K562 (cell line): ENCODE measurements around the gene BID. TPM values are rescaled to one million over a fixed set of nuclear protein-coding genes. Genes with fewer than 3 reads are reported as not detected.

Experiments used
- ATAC-seq: fragments of 200-7000 bp; cut with Tn5 transposase; 3 replicates; pipeline ENCODE4 v1.9.1; 2020; ENCODE audit warnings: moderate library complexity
- BruUV-seq: library from RNA; stranded (reverse); fragments of 400-500 nt; replicated peaks from 2 replicates; lab custom pipeline; 2021; lab: Mats Ljungman, UMichigan
- CTCF ChIA-PET: fragments of 300-600 bp; formaldehyde crosslinking; extraction: SDS; loops from one replicate; lab custom pipeline; 2021; ENCODE audit warnings: low intra/inter-chr PET ratio; lab: Yijun Ruan, JAX
- POLR2A ChIA-PET: fragments of 300-600, 350-650 bp; sonication (Branson Sonifier 250); formaldehyde crosslinking; extraction: SDS; loops from one replicate; lab custom pipeline; 2021; ENCODE audit warnings: antibody characterized with exemption, inconsistent platforms; lab: Yijun Ruan, JAX
- DNase-seq, 4 experiments: peaks; one replicate each; pipeline versions ENCODE4 v3.0.0 to v3.0.0-alpha.2; 2011 to 2018; ENCODE audit warnings: low spot score in 3 of 4, mixed read lengths in 3 of 4; ENCODE audit errors: extremely low read depth in 1 of 4
- FAIRE-seq: peaks from 2 replicates; lab custom pipeline; 2011; peaks lifted over from hg19 to GRCh38; lab: Jason Lieb, UNC
- H2AFZ ChIP-seq: 2 replicates; pipeline ENCODE4 v1.6.0; 2011; ENCODE audit warnings: low read depth, low read length, control low read depth, inconsistent platforms
- H3K27ac ChIP-seq: fragments of 200-600 bp; 3 replicates; pipeline ENCODE4 v1.8.0; 2011; ENCODE audit warnings: low read depth, mild to moderate bottlenecking, control low read depth, inconsistent platforms, low read length, moderate library complexity, mixed read lengths; ENCODE audit errors: extremely low read depth
- H3K27me3 ChIP-seq, 2 experiments: fragments of 300-600 bp in 1 of 2; 2 replicates in 1 of 2; 3 replicates in 1 of 2; pipeline versions ENCODE4 v1.6.0 to v1.8.0; 2011; ENCODE audit warnings: inconsistent platforms in 2 of 2, low read length in 2 of 2, mild to moderate bottlenecking in 1 of 2, mixed read lengths in 1 of 2, moderate library complexity in 1 of 2; ENCODE audit not compliant: control insufficient read depth in 2 of 2, insufficient read depth in 2 of 2
- H3K36me3 ChIP-seq: fragments of 300-600 bp; 3 replicates; pipeline ENCODE4 v1.8.0; 2011; ENCODE audit warnings: mild to moderate bottlenecking, low read length, inconsistent platforms; ENCODE audit not compliant: control insufficient read depth, insufficient read depth
- H3K4me1 ChIP-seq, 2 experiments: fragments of 200-600 bp in 1 of 2; replicated peaks in 1 of 2; 2 replicates in 1 of 2; 3 replicates in 1 of 2; pipeline versions ENCODE4 v1.5.1 to v1.8.0; 2011; ENCODE audit warnings: inconsistent platforms in 2 of 2, low read length in 2 of 2, mild to moderate bottlenecking in 1 of 2, mixed read lengths in 1 of 2, moderate library complexity in 1 of 2; ENCODE audit not compliant: control insufficient read depth in 2 of 2, insufficient read depth in 2 of 2
- H3K4me2 ChIP-seq: 2 replicates; pipeline ENCODE4 v1.6.1; 2011; ENCODE audit warnings: low read length, control low read depth, inconsistent platforms, mixed read lengths; ENCODE audit not compliant: insufficient read depth
- H3K4me3 ChIP-seq: fragments of 200-600 bp; sonication (generic), shearing (Covaris generic); 2 replicates; pipeline ENCODE4 v1.5.1; 2016; ENCODE audit warnings: control low read depth, inconsistent platforms
- H3K79me2 ChIP-seq: fragments of 200-600 bp; 3 replicates; pipeline ENCODE4 v1.8.0; 2011; ENCODE audit warnings: low read length, inconsistent platforms; ENCODE audit not compliant: control insufficient read depth, insufficient read depth
- H3K9ac ChIP-seq, 2 experiments: 2 replicates each; pipeline versions ENCODE4 v1.6.0 to v1.6.1; 2011; ENCODE audit warnings: low read depth in 2 of 2, low read length in 2 of 2, control low read depth in 1 of 2, inconsistent platforms in 1 of 2, mild to moderate bottlenecking in 1 of 2, mixed read lengths in 1 of 2; ENCODE audit not compliant: insufficient read depth in 1 of 2
- H3K9me1 ChIP-seq: one replicate; pipeline ENCODE4 v1.6.0; 2011; ENCODE audit warnings: inconsistent platforms, mild to moderate bottlenecking, low read length, moderate library complexity; ENCODE audit not compliant: control insufficient read depth, insufficient read depth
- H3K9me3 ChIP-seq: replicated peaks from 2 replicates; pipeline ENCODE4 v1.5.1; 2011; ENCODE audit warnings: low read depth, low read length, inconsistent platforms; ENCODE audit not compliant: control insufficient read depth, insufficient read depth
- H4K20me1 ChIP-seq: replicated peaks from 2 replicates; pipeline ENCODE4 v1.6.1; 2011; ENCODE audit warnings: low read length, inconsistent platforms, mixed read lengths; ENCODE audit not compliant: control insufficient read depth, insufficient read depth
- BCL6 ChIP-seq: fragments of 250-450 bp; sonication (Bioruptor Pico); IDR thresholded peaks from 2 replicates; pipeline ENCODE4 v1.4.0; 2020
- EGR1 ChIP-seq: fragments of 450-650 bp; conservative IDR thresholded peaks from 2 replicates; pipeline ENCODE4 v1.6.1; 2017; ENCODE audit warnings: mild to moderate bottlenecking
- ELF4 ChIP-seq: fragments of 450-650 bp; formaldehyde crosslinking; IDR thresholded peaks from 2 replicates; pipeline ENCODE4 v1.4.0; 2022; ENCODE audit warnings: missing genetic modification characterization
- ETV6 ChIP-seq, 3 experiments: fragments of 150-350 bp in 1 of 3; sonication (generic) in 1 of 3; formaldehyde crosslinking in 1 of 3; IDR thresholded peaks; 2 replicates each; pipeline versions ENCODE4 v1.6.1 to v1.8.0; 2014 to 2022; ENCODE audit warnings: borderline replicate concordance in 2 of 3, low read depth in 2 of 3, antibody characterized with exemption in 1 of 3, low read length in 1 of 3, mild to moderate bottlenecking in 1 of 3, missing genetic modification reagents in 1 of 3
- FIP1L1 ChIP-seq: fragments of 200-400 bp; formaldehyde crosslinking; IDR thresholded peaks from 2 replicates; pipeline ENCODE4 v1.6.1; 2018; ENCODE audit warnings: mild to moderate bottlenecking, low read depth, low read length; ENCODE audit not compliant: poor library complexity, severe bottlenecking
- GABPB1 ChIP-seq: sonication (generic); formaldehyde crosslinking; IDR thresholded peaks from 2 replicates; pipeline ENCODE4 v1.8.0; 2022; ENCODE audit warnings: mild to moderate bottlenecking, missing genetic modification reagents
- HNRNPL ChIP-seq: fragments of 200-400 bp; formaldehyde crosslinking; IDR thresholded peaks from 2 replicates; pipeline ENCODE4 v1.6.1; 2017; ENCODE audit warnings: low read depth, mild to moderate bottlenecking, low read length
- KLF1 ChIP-seq: fragments of 450-650 bp; IDR thresholded peaks from 2 replicates; pipeline ENCODE4 v1.6.1; 2016; ENCODE audit warnings: missing genetic modification characterization, missing compliant biosample characterization
- NEUROD1 ChIP-seq: fragments of 150-350 bp; IDR thresholded peaks from 2 replicates; pipeline ENCODE4 v1.6.1; 2014; ENCODE audit warnings: borderline replicate concordance, low read length, low read depth; ENCODE audit not compliant: partially characterized antibody
- NR0B1 ChIP-seq: fragments of 450-650 bp; IDR thresholded peaks from one replicate; pipeline ENCODE4 v1.6.1; 2018; ENCODE audit warnings: mild to moderate bottlenecking, moderate library complexity; ENCODE audit not compliant: partially characterized antibody
- PHF21A ChIP-seq: fragments of 450-650 bp; IDR thresholded peaks from 2 replicates; pipeline ENCODE4 v1.6.1; 2017; ENCODE audit warnings: low read depth, borderline replicate concordance
- RAD21 ChIP-seq, 2 experiments: fragments of 250-450 bp in 1 of 2; fragments of 450-650 bp in 1 of 2; sonication (Bioruptor Pico) in 1 of 2; formaldehyde crosslinking in 1 of 2; IDR thresholded peaks in 1 of 2; conservative IDR thresholded peaks in 1 of 2; 2 replicates each; pipeline versions ENCODE4 v1.4.0 to v1.8.0; 2020 to 2022; ENCODE audit warnings: mild to moderate bottlenecking in 2 of 2, moderate library complexity in 1 of 2
- TCF3 ChIP-seq: sonication (generic); formaldehyde crosslinking; IDR thresholded peaks from 2 replicates; pipeline ENCODE4 v1.4.0; 2020; ENCODE audit warnings: mild to moderate bottlenecking, missing genetic modification reagents
- TCF7 ChIP-seq: sonication (generic); IDR thresholded peaks from 2 replicates; pipeline ENCODE4 v1.6.1; 2016; ENCODE audit warnings: antibody characterized with exemption, borderline replicate concordance
- ZNF561 ChIP-seq: fragments of 450-650 bp; formaldehyde crosslinking; conservative IDR thresholded peaks from 2 replicates; pipeline ENCODE4 v1.4.0; 2020; ENCODE audit warnings: mild to moderate bottlenecking, moderate library complexity
- ZNF699 ChIP-seq: fragments of 250-450 bp; sonication (Bioruptor Pico); IDR thresholded peaks from 2 replicates; pipeline ENCODE4 v1.8.0; 2021; ENCODE audit warnings: mild to moderate bottlenecking, moderate library complexity; ENCODE audit not compliant: insufficient replicate concordance
- WGBS: fragments of 100-300 bp; shearing (Covaris generic); methylation state at CpG from one replicate; pipeline ENCODE4 v1.1.6; 2016; ENCODE audit warnings: low coverage, mixed read lengths; ENCODE audit not compliant: insufficient coverage; ENCODE audit errors: missing lambda C conversion rate; 5-methylcytosine and 5-hydroxymethylcytosine counted together
- in situ Hi-C: fragments of 300-500 bp; cut with MboI; formaldehyde crosslinking; loops from 4 replicates; pipeline ENCODE4 v1.15.0; 2018; ENCODE audit warnings: inconsistent platforms, mixed read lengths
- intact Hi-C: fragments of 100-400 bp; cut with micrococcal nuclease; formaldehyde crosslinking; loops from 2 replicates; pipeline ENCODE4 v1.14.2; 2022
- polyA plus RNA-seq, 8 experiments: library from polyadenylated mRNA; depleted of rRNA in 4 of 8; stranded (reverse) in 5 of 8; unstranded in 3 of 8; fragments of >200 nt; fragmentation: Nextera tagmentation in 2 of 8; fragmentation: Illumina TruSeq in 1 of 8; extraction: Ambion mirVana in 2 of 8; extraction: Trizol in 1 of 8; gene quantifications; 2 replicates each; pipeline versions ENCODE4 v1.2.1 to v1.2.3, GENCODE V29; 2011 to 2014; ENCODE audit warnings: inconsistent platforms in 1 of 8, missing spikeins in 1 of 8
- total RNA-seq, 7 experiments: library from RNA; depleted of rRNA in 6 of 7; stranded (reverse); fragments of >200 nt in 6 of 7; fragmentation: Illumina TruSeq in 2 of 7; extraction: Trizol in 2 of 7; gene quantifications; 2 replicates each; pipeline versions ENCODE4 v1.2.1 to v1.2.3, GENCODE V29; 2011 to 2021; ENCODE audit warnings: low replicate concordance in 1 of 7

Gene BID
- total and polyA plus RNA-seq, 9 of the 15 experiments (the other 6 are each of a cell fraction or from before 2014, with no cell fraction given) = 5.2 to 209 (median 63.7) TPM

GRCh38 chr22:17743661-17744411, 30.4 kb downstream of the BID start:
- BruUV-seq = no TSS peak
- ChIA-PET CTCF (interaction anchor here (3.0 kb wide), 1 partner anchor 42 kb away, joined by 23 read pairs; no protein-coding TSS in a partner anchor), POLR2A (interaction anchor here (0.6 to 1.8 kb wide), 7 partner anchors 8 to 88 kb away, joined by 3 to 6 read pairs (median 3); no protein-coding TSS in a partner anchor)
- no peak overlapping the region for H3K27ac ChIP-seq
- peaks cover 2% of the 10 kb centered on the region; the same call in 1 of the 3 replicates for H3K79me2 ChIP-seq
- H3K9me1 ChIP-seq = peaks cover 9% of the 10 kb centered on the region
- H3K36me3 ChIP-seq = peaks cover 29% of the 10 kb centered on the region; the same call in 2 of the 3 replicates
- H3K4me1 ChIP-seq = peaks cover 0 to 21% of the 10 kb centered on the region in 2 experiments; a peak in 2 of 5 replicates
- no peaks in the 10 kb centered on the region for H3K9me3 ChIP-seq
- ATAC-seq (no peak), DNase-seq (no peak), FAIRE-seq (no peak)
- H3K9ac ChIP-seq = no peak overlapping the region; a peak in 1 of 4 replicates
- H3K4me2 ChIP-seq = no peak overlapping the region
- H4K20me1 ChIP-seq = peaks cover 8% of the 10 kb centered on the region; the same call in 1 of the 2 replicates
- TF ChIP-seq GABPB1 (no peak), RAD21 (CRISPR knock-in tag; conservative IDR thresholded peaks at IDR 0.05 in 1 of 2, IDR thresholded peaks at IDR 0.05 in 1 of 2) (no peak), ZNF699 (CRISPR knock-in tag) (no peak), HNRNPL (no peak), ELF4 (no peak), KLF1 (no peak), FIP1L1 (no peak), TCF3 (no peak), ETV6 (IDR thresholded peaks at IDR 0.05; ENCODE audit: borderline replicate concordance in 1 of 2, low read depth in 2 of 2, low read length in 1 of 2) (no peak), ETV6 (CRISPR knock-in tag; IDR thresholded peaks at IDR 0.05; ENCODE audit: borderline replicate concordance) (no peak), EGR1 (no peak), ZNF561 (no peak), PHF21A (no peak), NR0B1 (no peak), TCF7 (no peak), NEUROD1 (no peak), BCL6 (CRISPR knock-in tag) (no peak)
- 80% methylated on average over 25 of the region's 25 CpGs for WGBS
- no peaks in the 10 kb centered on the region for H3K27me3 ChIP-seq
- intact Hi-C loops (loop anchor here (2.0 to 10.0 kb wide), 3 partner anchors 91 to 185 kb away; no protein-coding TSS in a partner anchor), in situ Hi-C loops (loop anchor here (5.0 kb wide), 1 partner anchor 323 kb away; no protein-coding TSS in a partner anchor)
- no peak overlapping the region for H2AFZ ChIP-seq
- no peak overlapping the region for H3K4me3 ChIP-seq
